Measurements from ENCODE around the gene LONP1. TPM values are rescaled to one million over a fixed set of nuclear protein-coding genes. Genes with fewer than 3 reads are reported as not detected.
"Not testable (repeated sequence)": the region's sequence is repeated elsewhere in the genome, so short reads cannot be mapped to it uniquely, and the experiment has no call there.

Gene LONP1
- total RNA-seq, 1 donor from 2014 or later, result 74.0 TPM

GRCh38 chr19:5751709-5752108 is 31.8 kb upstream of the LONP1 start:
- DNase-seq (ENCODE audit: extremely low spot score, unreplicated experiment), result no peak
- TF ChIP-seq CTCF (conservative IDR thresholded peaks at IDR 0.05), result no peak
- no peak overlapping the region for H3K4me3 Mint-ChIP-seq
- no peaks in the 10 kb centered on the region for H3K4me1 Mint-ChIP-seq (ENCODE audit: unreplicated experiment)
- no peaks in the 10 kb centered on the region for H3K36me3 Mint-ChIP-seq
- no peaks in the 10 kb centered on the region for H3K9me3 Mint-ChIP-seq
- H3K27ac Mint-ChIP-seq, result no peak overlapping the region
- peaks cover 3% of the 10 kb centered on the region for H3K27me3 Mint-ChIP-seq

GRCh38 chr19:5749505-5749904 is 29.6 kb upstream of the LONP1 start:
- Mint-ChIP-seq H3K4me3 (no peak overlapping the region), H3K36me3 (no peaks in the 10 kb centered on the region)

GRCh38 chr19:5748920-5749319 is 29.0 kb upstream of the LONP1 start:
- not testable (repeated sequence) for H3K4me1 Mint-ChIP-seq (ENCODE audit: unreplicated experiment); H3K36me3 Mint-ChIP-seq; H3K27me3 Mint-ChIP-seq; H3K9me3 Mint-ChIP-seq; H3K4me3 Mint-ChIP-seq; DNase-seq (ENCODE audit: extremely low spot score, unreplicated experiment); H3K27ac Mint-ChIP-seq

More at GRCh38 chr19:5749505-5749904, 29.6 kb upstream of the LONP1 start:
- no peak overlapping the region for H3K27ac Mint-ChIP-seq
- H3K4me1 Mint-ChIP-seq (ENCODE audit: unreplicated experiment), result no peaks in the 10 kb centered on the region
- H3K27me3 Mint-ChIP-seq, result peaks cover 3% of the 10 kb centered on the region
- no peak for DNase-seq (ENCODE audit: extremely low spot score, unreplicated experiment)
- no peaks in the 10 kb centered on the region for H3K9me3 Mint-ChIP-seq
- TF ChIP-seq CTCF (conservative IDR thresholded peaks at IDR 0.05), result no peak

GRCh38 chr19:5744999-5745398 is 25.1 kb upstream of the LONP1 start:
- not testable (repeated sequence) for DNase-seq (ENCODE audit: extremely low spot score, unreplicated experiment); H3K27me3 Mint-ChIP-seq; H3K36me3 Mint-ChIP-seq; H3K4me1 Mint-ChIP-seq (ENCODE audit: unreplicated experiment); H3K4me3 Mint-ChIP-seq; H3K9me3 Mint-ChIP-seq; H3K27ac Mint-ChIP-seq

GRCh38 chr19:5743630-5744029 is 23.7 kb upstream of the LONP1 start:
- no peak for TF ChIP-seq CTCF (conservative IDR thresholded peaks at IDR 0.05)
- Mint-ChIP-seq H3K36me3 (no peaks in the 10 kb centered on the region), H3K9me3 (no peaks in the 10 kb centered on the region), H3K27ac (no peak overlapping the region), H3K27me3 (peaks cover 3% of the 10 kb centered on the region), H3K4me3 (no peak overlapping the region), H3K4me1 (ENCODE audit: unreplicated experiment) (no peaks in the 10 kb centered on the region)
- no peak for DNase-seq (ENCODE audit: extremely low spot score, unreplicated experiment)

GRCh38 chr19:5742051-5742450 is 22.1 kb upstream of the LONP1 start:
- Mint-ChIP-seq H3K36me3 (no peaks in the 10 kb centered on the region), H3K9me3 (no peaks in the 10 kb centered on the region), H3K4me1 (ENCODE audit: unreplicated experiment) (no peaks in the 10 kb centered on the region), H3K4me3 (no peak overlapping the region), H3K27me3 (peaks cover 3% of the 10 kb centered on the region), H3K27ac (no peak overlapping the region)
- DNase-seq (ENCODE audit: extremely low spot score, unreplicated experiment), result no peak
- TF ChIP-seq CTCF (conservative IDR thresholded peaks at IDR 0.05), result no peak

- H3K36me3 Mint-ChIP-seq, result no peaks in the 10 kb centered on the region
- DNase-seq (ENCODE audit: extremely low spot score, unreplicated experiment), result no peak
- no peaks in the 10 kb centered on the region for H3K4me1 Mint-ChIP-seq (ENCODE audit: unreplicated experiment)
- no peak overlapping the region for H3K27ac Mint-ChIP-seq
- TF ChIP-seq CTCF (conservative IDR thresholded peaks at IDR 0.05), result no peak
- no peak overlapping the region for H3K4me3 Mint-ChIP-seq
- H3K27me3 Mint-ChIP-seq, result peaks cover 4% of the 10 kb centered on the region
- H3K9me3 Mint-ChIP-seq, result no peaks in the 10 kb centered on the region
Observed at GRCh38 chr19:5738423-5738822, 18.5 kb upstream of the LONP1 start.

- H3K9me3 Mint-ChIP-seq, H3K27me3 Mint-ChIP-seq: not testable (repeated sequence)
Observed at GRCh38 chr19:5733172-5733571, 13.2 kb upstream of the LONP1 start.

More at GRCh38 chr19:5733172-5733571, 13.2 kb upstream of the LONP1 start:
- H3K27ac Mint-ChIP-seq; H3K4me3 Mint-ChIP-seq; H3K4me1 Mint-ChIP-seq (ENCODE audit: unreplicated experiment); H3K36me3 Mint-ChIP-seq; DNase-seq (ENCODE audit: extremely low spot score, unreplicated experiment): not testable (repeated sequence)

Measured in type B pancreatic cell (in vitro differentiated cells).